ENCODE measurements around the gene KLRC3. TPM values are rescaled to one million over a fixed set of nuclear protein-coding genes. Genes with fewer than 3 reads are reported as not detected.

Gene KLRC3
- total and polyA plus RNA-seq, 2 experiments from 2014 or later, result not detected

DNA sequence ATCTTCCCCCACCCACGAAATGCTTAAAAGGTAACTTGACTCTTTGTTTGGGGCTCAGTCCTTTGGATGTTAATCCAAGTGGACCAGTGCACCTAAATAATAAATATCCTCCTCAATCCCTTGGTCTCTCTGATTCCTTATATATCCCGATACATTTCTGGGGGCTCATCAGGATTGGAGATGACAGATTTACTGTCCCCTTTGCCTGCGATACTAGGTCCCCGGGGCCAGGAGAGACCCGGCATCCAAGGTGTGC, 56.8 kb downstream of the KLRC3 start:
- no peak for TF ChIP-seq EZH2 (IDR thresholded peaks at IDR 0.05; ENCODE audit: borderline replicate concordance)
- TF ChIP-seq EZH2phosphoT487 (IDR thresholded peaks at IDR 0.05; ENCODE audit: low read depth, severe bottlenecking, unreplicated experiment), result no peak
- TF ChIP-seq, protein P1, sequence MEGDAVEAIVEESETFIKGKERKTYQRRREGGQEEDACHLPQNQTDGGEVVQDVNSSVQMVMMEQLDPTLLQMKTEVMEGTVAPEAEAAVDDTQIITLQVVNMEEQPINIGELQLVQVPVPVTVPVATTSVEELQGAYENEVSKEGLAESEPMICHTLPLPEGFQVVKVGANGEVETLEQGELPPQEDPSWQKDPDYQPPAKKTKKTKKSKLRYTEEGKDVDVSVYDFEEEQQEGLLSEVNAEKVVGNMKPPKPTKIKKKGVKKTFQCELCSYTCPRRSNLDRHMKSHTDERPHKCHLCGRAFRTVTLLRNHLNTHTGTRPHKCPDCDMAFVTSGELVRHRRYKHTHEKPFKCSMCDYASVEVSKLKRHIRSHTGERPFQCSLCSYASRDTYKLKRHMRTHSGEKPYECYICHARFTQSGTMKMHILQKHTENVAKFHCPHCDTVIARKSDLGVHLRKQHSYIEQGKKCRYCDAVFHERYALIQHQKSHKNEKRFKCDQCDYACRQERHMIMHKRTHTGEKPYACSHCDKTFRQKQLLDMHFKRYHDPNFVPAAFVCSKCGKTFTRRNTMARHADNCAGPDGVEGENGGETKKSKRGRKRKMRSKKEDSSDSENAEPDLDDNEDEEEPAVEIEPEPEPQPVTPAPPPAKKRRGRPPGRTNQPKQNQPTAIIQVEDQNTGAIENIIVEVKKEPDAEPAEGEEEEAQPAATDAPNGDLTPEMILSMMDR (IDR thresholded peaks at IDR 0.05; ENCODE audit: poor library complexity), result no peak
- DNase-seq (ENCODE audit: low spot score), result no peak

DNA sequence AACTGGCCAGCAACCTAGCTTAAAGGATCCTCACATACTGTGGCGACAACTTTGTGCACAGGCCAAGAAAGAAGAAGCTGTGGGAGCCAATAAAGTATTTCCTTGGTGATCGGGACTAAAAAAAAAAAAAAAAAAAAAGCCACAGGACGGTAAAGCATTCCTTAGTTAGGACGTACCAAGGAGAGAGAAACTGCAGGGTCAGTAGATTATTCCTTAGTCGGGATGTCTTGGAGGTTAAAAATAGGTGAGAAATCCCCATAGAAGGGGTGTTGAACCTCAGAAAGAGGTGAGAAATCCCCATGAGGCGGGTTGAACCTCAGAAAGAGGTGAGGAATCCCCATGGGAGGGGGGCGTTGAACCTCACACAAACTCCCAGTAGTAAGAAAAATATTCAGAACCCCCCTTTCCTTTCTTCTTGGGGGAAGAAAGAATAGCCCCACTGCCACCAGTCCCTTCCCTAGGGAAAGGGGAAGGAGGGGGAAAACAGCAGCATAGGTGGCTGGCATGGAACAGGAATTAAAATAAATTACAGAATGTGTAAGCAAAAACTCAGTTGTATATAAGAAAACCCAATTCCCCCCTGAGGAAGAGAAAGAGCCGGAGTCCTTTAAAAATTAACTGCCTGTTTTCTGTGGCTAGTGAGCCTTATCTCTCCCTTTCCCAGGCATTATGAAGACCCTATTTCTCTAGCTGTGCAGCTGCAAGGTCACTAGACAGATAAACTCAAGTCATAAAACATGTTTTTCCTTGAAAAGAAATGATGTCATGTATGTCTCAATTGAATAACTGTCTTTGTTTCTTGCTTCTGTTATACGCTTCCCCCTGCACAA, 57.4 kb downstream of the KLRC3 start:
- Histone ChIP-seq H3K4me3 (no peak overlapping the region), H3K4me2 (peak overlapping the region; percentile 81), H3K9me2 (replicated peaks; ENCODE audit: insufficient read depth) (no peaks in the 10 kb centered on the region), H3K27ac (peak overlapping the region; percentile 95), H3K79me2 (peaks cover 3% of the 10 kb centered on the region), H3K4me1 (ENCODE audit: insufficient read depth) (peaks cover 45% of the 10 kb centered on the region), H2AFZ (peak overlapping the region; percentile 83), H3K9me3 (ENCODE audit: low read depth) (no peaks in the 10 kb centered on the region), H3K27me3 (no peaks in the 10 kb centered on the region), H3K36me3 (replicated peaks; ENCODE audit: insufficient read depth, low read depth) (no peaks in the 10 kb centered on the region), H4K20me1 (ENCODE audit: insufficient read depth, poor library complexity, severe bottlenecking) (no peaks in the 10 kb centered on the region)
- no peak for TF ChIP-seq EZH2 (IDR thresholded peaks at IDR 0.05; ENCODE audit: borderline replicate concordance)
- TF ChIP-seq, protein P1 (IDR thresholded peaks at IDR 0.05; ENCODE audit: poor library complexity), result no peak
- no peak for TF ChIP-seq EZH2phosphoT487 (IDR thresholded peaks at IDR 0.05; ENCODE audit: low read depth, severe bottlenecking, unreplicated experiment)
- 23% methylated on average over 9 of the region's 9 CpGs for WGBS (ENCODE audit: low lambda C conversion rate, missing lambda C conversion rate)
- DNase-seq (ENCODE audit: low spot score), result no peak

More for the DNA sequence above, 56.8 kb downstream of the KLRC3 start:
- Histone ChIP-seq H3K4me1 (ENCODE audit: insufficient read depth) (peaks cover 45% of the 10 kb centered on the region), H3K4me2 (peak overlapping the region; percentile 81), H3K9me3 (ENCODE audit: low read depth) (no peaks in the 10 kb centered on the region), H4K20me1 (ENCODE audit: insufficient read depth, poor library complexity, severe bottlenecking) (no peaks in the 10 kb centered on the region), H3K9me2 (replicated peaks; ENCODE audit: insufficient read depth) (no peaks in the 10 kb centered on the region), H3K36me3 (replicated peaks; ENCODE audit: insufficient read depth, low read depth) (no peaks in the 10 kb centered on the region), H3K79me2 (peaks cover 3% of the 10 kb centered on the region), H3K27me3 (no peaks in the 10 kb centered on the region), H2AFZ (peak overlapping the region; percentile 83), H3K4me3 (peak overlapping the region; percentile 37), H3K27ac (peak overlapping the region; percentile 95)
- 27% methylated on average over 5 of the region's 5 CpGs for WGBS (ENCODE audit: low lambda C conversion rate, missing lambda C conversion rate)

DNA sequence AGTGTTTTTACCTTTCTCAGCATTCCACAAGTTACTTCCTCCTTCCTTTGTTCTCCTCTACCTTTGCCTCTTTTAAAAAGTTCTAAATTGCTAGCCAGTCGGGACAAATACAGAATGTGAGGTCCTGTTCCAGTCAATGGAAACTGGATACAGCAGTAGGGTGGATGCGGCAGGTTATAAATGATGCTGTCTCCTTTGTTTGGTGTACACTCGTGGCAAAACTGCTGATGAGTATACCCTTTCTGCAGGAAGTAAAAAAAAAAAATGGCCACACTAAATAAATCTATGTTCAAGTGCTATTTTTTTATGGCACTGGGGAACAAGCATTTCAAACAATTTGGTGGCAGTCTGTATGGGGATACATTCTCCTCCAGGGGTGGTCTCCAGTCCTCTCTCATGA, 58.1 kb downstream of the KLRC3 start:
- peak overlapping the region; percentile 83 for H2AFZ ChIP-seq
- no peaks in the 10 kb centered on the region for H3K79me2 ChIP-seq
- TF ChIP-seq EZH2phosphoT487 (IDR thresholded peaks at IDR 0.05; ENCODE audit: low read depth, severe bottlenecking, unreplicated experiment) (no peak), EZH2 (IDR thresholded peaks at IDR 0.05; ENCODE audit: borderline replicate concordance) (no peak)
- TF ChIP-seq, protein P1 (IDR thresholded peaks at IDR 0.05; ENCODE audit: poor library complexity), result no peak
- DNase-seq (ENCODE audit: low spot score), result no peak
- no peaks in the 10 kb centered on the region for H3K9me3 ChIP-seq (ENCODE audit: low read depth)
- no peaks in the 10 kb centered on the region for H4K20me1 ChIP-seq (ENCODE audit: insufficient read depth, poor library complexity, severe bottlenecking)
- no peaks in the 10 kb centered on the region for H3K36me3 ChIP-seq (replicated peaks; ENCODE audit: insufficient read depth, low read depth)
- peaks cover 45% of the 10 kb centered on the region for H3K4me1 ChIP-seq (ENCODE audit: insufficient read depth)
- H3K4me2 ChIP-seq, result peak overlapping the region; percentile 81
- H3K27me3 ChIP-seq, result no peaks in the 10 kb centered on the region
- no peaks in the 10 kb centered on the region for H3K9me2 ChIP-seq (replicated peaks; ENCODE audit: insufficient read depth)
- H3K4me3 ChIP-seq, result no peak overlapping the region
- WGBS (ENCODE audit: low lambda C conversion rate, missing lambda C conversion rate), result 47% methylated on average over 3 of the region's 3 CpGs
- H3K27ac ChIP-seq, result peak overlapping the region; percentile 95

Other genes with a start within 250 kb of the KLRC3 start
- gene OLR1, start 248.5 kb downstream of the KLRC3 start, total RNA-seq, result 7.3 and 15.1 TPM in 2 replicates
- gene OLR1, start 248.5 kb downstream of the KLRC3 start, polyA plus RNA-seq, result 6.4 and 20.8 TPM in 2 replicates
- gene TMEM52B, start 241.6 kb downstream of the KLRC3 start, total RNA-seq, result 0.03 TPM in 1 of 2 replicates, not detected in the other
- 1.0 and 1.8 TPM in 2 replicates for gene TMEM52B, start 241.6 kb downstream of the KLRC3 start, polyA plus RNA-seq
- gene GABARAPL1, start 207.7 kb downstream of the KLRC3 start, total RNA-seq, result 77.9 and 93.5 TPM in 2 replicates
- 77.7 and 101 TPM in 2 replicates for gene GABARAPL1, start 207.7 kb downstream of the KLRC3 start, polyA plus RNA-seq
- gene KLRD1, start 112.7 kb downstream of the KLRC3 start, total RNA-seq, result 0.24 and 0.30 TPM in 2 replicates
- gene KLRD1, start 112.7 kb downstream of the KLRC3 start, polyA plus RNA-seq, result 0.69 and 0.70 TPM in 2 replicates
- gene KLRK1, start 30.6 kb downstream of the KLRC3 start, total RNA-seq, result not detected in 2 replicates
- 0.23 and 0.52 TPM in 2 replicates for gene KLRK1, start 30.6 kb downstream of the KLRC3 start, polyA plus RNA-seq
- gene KLRC4, start 10.8 kb downstream of the KLRC3 start, total RNA-seq, result 0.28 TPM in 1 of 2 replicates, not detected in the other
- gene KLRC4, start 10.8 kb downstream of the KLRC3 start, polyA plus RNA-seq, result not detected in 2 replicates
- 0.52 and 2.0 TPM in 2 replicates for gene KLRC2, start 15.4 kb upstream of the KLRC3 start, total RNA-seq
- gene KLRC2, start 15.4 kb upstream of the KLRC3 start, polyA plus RNA-seq, result 1.3 TPM in 1 of 2 replicates, not detected in the other
- gene KLRC1, start 32.8 kb upstream of the KLRC3 start, total RNA-seq, result not detected in 2 replicates
- not detected in 2 replicates for gene KLRC1, start 32.8 kb upstream of the KLRC3 start, polyA plus RNA-seq
- 1.3 and 1.4 TPM in 2 replicates for gene EIF2S3B, start 85.3 kb upstream of the KLRC3 start, total RNA-seq
- not detected in 2 replicates for gene EIF2S3B, start 85.3 kb upstream of the KLRC3 start, polyA plus RNA-seq
- gene MAGOHB, start 193.0 kb upstream of the KLRC3 start, total RNA-seq, result 21.4 and 23.9 TPM in 2 replicates
- gene MAGOHB, start 193.0 kb upstream of the KLRC3 start, polyA plus RNA-seq, result 39.4 and 40.2 TPM in 2 replicates

Measured in hepatocyte (in vitro differentiated cells).